ENCODE results near the gene VARS2.

DNA sequence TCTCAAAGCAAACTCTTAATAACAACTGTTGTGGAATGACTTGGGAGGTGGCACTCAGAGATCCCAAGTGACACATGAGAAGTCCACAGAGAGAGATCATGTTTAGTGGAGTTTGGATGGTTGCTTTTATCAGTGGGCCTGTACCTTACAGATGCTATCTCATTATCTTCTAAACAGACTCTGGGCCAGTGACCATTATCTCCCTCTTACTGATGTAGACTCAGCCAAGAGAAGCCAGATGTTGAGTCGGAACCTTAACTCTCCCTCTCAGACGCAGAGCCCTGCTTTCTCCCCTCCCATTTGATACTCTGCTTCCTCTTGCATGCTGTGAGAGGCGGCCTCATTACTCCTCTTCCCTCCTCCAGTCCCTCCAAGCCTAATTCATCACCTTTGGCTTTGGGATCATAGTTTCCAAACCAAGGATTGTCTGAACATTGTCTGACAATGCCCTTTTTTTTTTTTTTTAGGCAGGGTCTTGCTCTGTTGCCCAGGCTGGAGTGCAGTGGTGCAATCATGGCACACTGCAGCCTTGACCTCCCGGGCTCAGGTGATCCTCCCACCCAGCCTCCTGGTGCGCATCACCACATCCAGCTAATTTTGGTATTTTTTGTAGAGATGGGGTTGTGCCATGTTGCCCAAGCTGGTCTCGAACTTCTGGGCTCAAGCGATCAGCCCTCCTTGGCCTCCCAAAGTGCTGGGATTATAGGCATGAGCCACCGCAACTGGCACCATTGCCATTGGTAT, 34.2 kb upstream of the VARS2 start:
- TF ChIP-seq, protein P1, sequence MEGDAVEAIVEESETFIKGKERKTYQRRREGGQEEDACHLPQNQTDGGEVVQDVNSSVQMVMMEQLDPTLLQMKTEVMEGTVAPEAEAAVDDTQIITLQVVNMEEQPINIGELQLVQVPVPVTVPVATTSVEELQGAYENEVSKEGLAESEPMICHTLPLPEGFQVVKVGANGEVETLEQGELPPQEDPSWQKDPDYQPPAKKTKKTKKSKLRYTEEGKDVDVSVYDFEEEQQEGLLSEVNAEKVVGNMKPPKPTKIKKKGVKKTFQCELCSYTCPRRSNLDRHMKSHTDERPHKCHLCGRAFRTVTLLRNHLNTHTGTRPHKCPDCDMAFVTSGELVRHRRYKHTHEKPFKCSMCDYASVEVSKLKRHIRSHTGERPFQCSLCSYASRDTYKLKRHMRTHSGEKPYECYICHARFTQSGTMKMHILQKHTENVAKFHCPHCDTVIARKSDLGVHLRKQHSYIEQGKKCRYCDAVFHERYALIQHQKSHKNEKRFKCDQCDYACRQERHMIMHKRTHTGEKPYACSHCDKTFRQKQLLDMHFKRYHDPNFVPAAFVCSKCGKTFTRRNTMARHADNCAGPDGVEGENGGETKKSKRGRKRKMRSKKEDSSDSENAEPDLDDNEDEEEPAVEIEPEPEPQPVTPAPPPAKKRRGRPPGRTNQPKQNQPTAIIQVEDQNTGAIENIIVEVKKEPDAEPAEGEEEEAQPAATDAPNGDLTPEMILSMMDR (IDR thresholded peaks at IDR 0.05 in 4 of 5, conservative IDR thresholded peaks at IDR 0.05 in 1 of 5): no peak
- TF ChIP-seq POLR2A (IDR thresholded peaks at IDR 0.05): no peak

Data from gastrocnemius medialis (tissue), 4 donors.